Uterus (tissue), 4 donors: ENCODE measurements around the gene RABGAP1L. TPM values are rescaled to one million over a fixed set of nuclear protein-coding genes. Genes with fewer than 3 reads are reported as not detected.

ENCODE experiments used
- DNase-seq, 2 donors: peaks; one replicate each; pipeline ENCODE4 v3.0.0-alpha.2; 2019 to 2020
- H3K27ac ChIP-seq, 2 donors: fragments of 200-600 bp; sonication (generic); 1 replicate in 1 of 2; 2 replicates in 1 of 2; pipeline ENCODE4 v1.5.1; 2016 to 2018
- H3K27me3 ChIP-seq, 2 donors: fragments of 200-600 bp; sonication (generic); one replicate each; pipeline ENCODE4 v1.5.1; 2018 to 2019; ENCODE audit warnings: control low read depth in 1 of 2
- H3K36me3 ChIP-seq, 2 donors: fragments of 200-600 bp; sonication (generic); one replicate each; pipeline ENCODE4 v1.5.1; 2019; ENCODE audit warnings: control low read depth in 1 of 2
- H3K4me1 ChIP-seq, 2 donors: fragments of 200-600 bp; sonication (generic); one replicate each; pipeline ENCODE4 v1.5.1; 2018 to 2019; ENCODE audit warnings: control low read depth in 1 of 2
- H3K4me3 ChIP-seq, 2 donors: fragments of 200-600 bp; sonication (generic); 1 replicate in 1 of 2; 2 replicates in 1 of 2; pipeline ENCODE4 v1.5.1; 2018 to 2019; ENCODE audit warnings: mild to moderate bottlenecking in 1 of 2
- H3K9me3 ChIP-seq, 2 donors: fragments of 200-600 bp; sonication (generic); one replicate each; pipeline ENCODE4 v1.5.1; 2019; ENCODE audit warnings: control low read depth in 1 of 2
- CTCF ChIP-seq, 4 experiments: fragments of 200-600 bp in 2 of 4; fragments of 450-650 bp in 2 of 4; sonication (generic) in 2 of 4; IDR thresholded peaks; one replicate each; pipeline ENCODE4 v1.5.1; 2016 to 2019; ENCODE audit warnings: antibody characterized with exemption in 4 of 4, mild to moderate bottlenecking in 2 of 4, moderate library complexity in 1 of 4
- POLR2A ChIP-seq, 2 donors: fragments of 450-650 bp; IDR thresholded peaks; one replicate each; pipeline ENCODE4 v1.6.1; 2016; ENCODE audit warnings: antibody characterized with exemption in 2 of 2, mild to moderate bottlenecking in 1 of 2, moderate library complexity in 1 of 2
- intact Hi-C: fragments of 100-400 bp; cut with DNase I; formaldehyde crosslinking; loops from one replicate; pipeline ENCODE4 v1.15.1; 2023; ENCODE audit warnings: low total_unique reads
- total RNA-seq, 4 donors: library from RNA; depleted of rRNA in 3 of 4; stranded (reverse); fragments of >200 nt in 3 of 4; gene quantifications; one replicate each; pipeline versions ENCODE4 v1.1.0 to v1.2.4, GENCODE V29; 2014 to 2023
- donor health status: DM: yes; HTN: yes; CAD: no.

RABGAP1L gene
- total RNA-seq, 4 donors from 2014 or later, result 19.1 to 93.7 (median 35.1) TPM

DNA sequence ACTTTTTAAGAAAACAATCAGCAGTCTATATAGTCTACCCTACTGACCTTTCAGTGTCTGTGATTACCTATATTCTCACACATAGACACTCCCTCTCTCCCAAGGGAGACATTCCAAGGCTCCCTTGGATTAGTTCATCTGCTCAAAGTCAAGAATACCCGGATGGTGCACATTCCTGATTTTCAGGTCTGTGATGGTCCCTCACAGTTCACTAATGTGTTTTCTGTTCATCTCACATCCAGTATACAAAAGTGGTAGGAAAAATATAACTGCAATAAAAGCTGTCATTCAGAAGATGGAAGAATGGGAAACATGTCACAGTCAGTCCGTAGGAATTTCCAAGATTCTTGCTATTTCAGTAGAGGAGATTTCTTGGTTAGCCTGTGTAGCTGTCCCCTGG lies 616.3 kb downstream of the RABGAP1L start:
- no peak overlapping the region for H3K27ac ChIP-seq
- no peak overlapping the region for H3K4me3 ChIP-seq
- no peaks in the 10 kb centered on the region for H3K27me3 ChIP-seq
- no peak for DNase-seq
- no peaks in the 10 kb centered on the region for H3K4me1 ChIP-seq
- TF ChIP-seq CTCF (IDR thresholded peaks at IDR 0.05) (no peak), POLR2A (IDR thresholded peaks at IDR 0.05) (no peak)
- no peaks in the 10 kb centered on the region for H3K36me3 ChIP-seq
- H3K9me3 ChIP-seq, result no peaks in the 10 kb centered on the region
- intact Hi-C loops, result loop anchor here (10.0 kb wide), 1 partner anchor 209 kb away; no protein-coding TSS in a partner anchor

DNA sequence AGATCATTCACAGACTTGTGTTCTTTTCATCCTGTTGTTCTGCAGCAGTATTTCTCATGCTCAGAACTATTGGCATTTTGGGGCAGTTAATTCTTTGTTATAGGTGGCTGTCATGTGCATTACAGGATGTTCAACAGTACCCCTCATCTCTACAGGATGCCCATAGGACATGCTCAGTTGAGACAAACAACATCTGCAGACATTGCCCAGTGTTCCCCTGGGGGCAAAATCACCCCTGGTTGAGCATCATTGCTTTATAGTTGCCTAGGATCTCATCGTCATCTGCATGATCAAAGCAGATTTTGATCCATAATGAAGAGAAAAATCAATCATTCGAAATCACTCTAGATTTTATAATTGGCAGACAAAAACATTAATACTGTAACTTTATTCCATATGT lies 617.9 kb downstream of the RABGAP1L start:
- H3K4me1 ChIP-seq, result no peaks in the 10 kb centered on the region
- H3K27me3 ChIP-seq, result no peaks in the 10 kb centered on the region
- no peaks in the 10 kb centered on the region for H3K9me3 ChIP-seq
- intact Hi-C loops, result loop anchor here (10.0 kb wide), 1 partner anchor 208 kb away; no protein-coding TSS in a partner anchor
- no peak for DNase-seq
- no peaks in the 10 kb centered on the region for H3K36me3 ChIP-seq
- no peak overlapping the region for H3K4me3 ChIP-seq
- no peak overlapping the region for H3K27ac ChIP-seq
- TF ChIP-seq POLR2A (IDR thresholded peaks at IDR 0.05), result no peak
- TF ChIP-seq CTCF (IDR thresholded peaks at IDR 0.05), result no peak

DNA sequence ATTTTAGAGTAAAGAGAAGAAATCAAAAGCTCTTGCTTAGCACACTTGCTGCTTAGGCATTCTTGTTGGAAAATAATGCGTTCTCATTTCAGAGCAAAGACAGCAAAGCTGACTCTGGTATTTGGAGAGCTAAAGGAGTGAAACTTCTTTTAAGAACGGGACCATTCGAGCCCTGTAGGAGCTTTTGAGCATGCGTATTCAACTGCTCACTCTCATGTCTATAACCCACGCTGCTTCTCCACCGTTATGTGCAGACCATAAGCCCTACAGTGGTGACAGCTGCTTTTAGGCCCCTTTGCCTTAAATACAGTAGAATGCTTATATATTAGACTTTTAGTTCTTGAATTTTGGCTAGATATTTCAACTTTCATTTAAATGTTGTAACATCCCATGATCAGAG lies 626.2 kb downstream of the RABGAP1L start:
- Histone ChIP-seq H3K9me3 (no peaks in the 10 kb centered on the region), H3K4me1 (no peaks in the 10 kb centered on the region), H3K27ac (no peak overlapping the region), H3K4me3 (no peak overlapping the region), H3K36me3 (no peaks in the 10 kb centered on the region), H3K27me3 (no peaks in the 10 kb centered on the region)
- intact Hi-C loops, result no loop called here
- TF ChIP-seq CTCF (IDR thresholded peaks at IDR 0.05), result no peak
- TF ChIP-seq POLR2A (IDR thresholded peaks at IDR 0.05), result no peak
- no peak for DNase-seq

- Histone ChIP-seq H3K27me3 (no peaks in the 10 kb centered on the region), H3K4me3 (no peak overlapping the region), H3K36me3 (no peaks in the 10 kb centered on the region), H3K9me3 (no peaks in the 10 kb centered on the region), H3K4me1 (no peaks in the 10 kb centered on the region), H3K27ac (no peak overlapping the region)
- intact Hi-C loops, result no loop called here
- DNase-seq, result no peak
- no peak for TF ChIP-seq POLR2A (IDR thresholded peaks at IDR 0.05)
- no peak for TF ChIP-seq CTCF (IDR thresholded peaks at IDR 0.05)
Measured at GRCh38 chr1:174786358-174786757, 627.0 kb downstream of the RABGAP1L start.

- Histone ChIP-seq H3K36me3 (no peaks in the 10 kb centered on the region), H3K4me1 (no peaks in the 10 kb centered on the region), H3K27me3 (no peaks in the 10 kb centered on the region), H3K4me3 (no peak overlapping the region), H3K9me3 (no peaks in the 10 kb centered on the region), H3K27ac (no peak overlapping the region)
- intact Hi-C loops, result no loop called here
- no peak for DNase-seq
- TF ChIP-seq POLR2A (IDR thresholded peaks at IDR 0.05) (no peak), CTCF (IDR thresholded peaks at IDR 0.05) (no peak)
Measured at GRCh38 chr1:174786760-174787159, 627.4 kb downstream of the RABGAP1L start.
